H1 (cell line): ENCODE measurements around the gene ORC3.

ENCODE experiments used
- NRF1 ChIP-seq: IDR thresholded peaks from 2 replicates; pipeline ENCODE4 v1.6.1; 2011; ENCODE audit warnings: mild to moderate bottlenecking, low read depth, low read length, improper control_type of control experiment
- POLR2A ChIP-seq, 2 experiments: IDR thresholded peaks; 1 replicate in 1 of 2; 2 replicates in 1 of 2; pipeline ENCODE4 v1.6.1; 2011; ENCODE audit warnings: low read depth in 2 of 2, low read length in 2 of 2, mild to moderate bottlenecking in 2 of 2; ENCODE audit errors: control extremely low read depth in 1 of 2
- SP4 ChIP-seq: IDR thresholded peaks from 2 replicates; pipeline ENCODE4 v1.6.1; 2012; ENCODE audit warnings: low read length, inconsistent platforms
- TF ChIP-seq, protein P1 (sequence below): IDR thresholded peaks from 2 replicates; pipeline ENCODE4 v1.6.1; 2011; ENCODE audit warnings: low read length, improper control_type of control experiment
- TF ChIP-seq, protein P2 (sequence below), 3 experiments: IDR thresholded peaks; 1 replicate in 2 of 3; 2 replicates in 1 of 3; pipeline versions ENCODE4 v1.5.1 to v1.6.1; 2011; ENCODE audit warnings: low read length in 3 of 3, mild to moderate bottlenecking in 3 of 3, inconsistent platforms in 2 of 3, low read depth in 1 of 3, moderate library complexity in 1 of 3; ENCODE audit not compliant: insufficient read depth in 1 of 3; ENCODE audit errors: control extremely low read depth in 1 of 3

DNA sequence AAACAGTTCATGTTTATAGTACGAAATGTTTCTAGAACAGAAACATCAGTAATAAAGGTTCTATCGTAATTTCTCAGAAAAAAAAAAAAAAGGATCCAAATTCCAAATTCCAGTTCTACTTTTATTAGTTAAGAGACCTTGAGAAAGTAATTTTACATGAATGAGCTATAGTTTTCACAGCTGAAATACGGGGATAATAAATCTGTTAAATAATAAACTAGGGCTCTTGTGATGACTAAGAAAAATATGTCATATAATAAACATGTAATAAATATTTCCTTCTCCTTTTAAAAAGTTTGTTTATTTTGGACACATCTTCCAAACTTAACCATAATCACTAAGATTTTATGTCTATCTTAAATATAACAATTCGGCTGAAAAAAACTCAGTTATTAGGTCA, 17.9 kb upstream of the ORC3 start:
- TF ChIP-seq, protein P1, sequence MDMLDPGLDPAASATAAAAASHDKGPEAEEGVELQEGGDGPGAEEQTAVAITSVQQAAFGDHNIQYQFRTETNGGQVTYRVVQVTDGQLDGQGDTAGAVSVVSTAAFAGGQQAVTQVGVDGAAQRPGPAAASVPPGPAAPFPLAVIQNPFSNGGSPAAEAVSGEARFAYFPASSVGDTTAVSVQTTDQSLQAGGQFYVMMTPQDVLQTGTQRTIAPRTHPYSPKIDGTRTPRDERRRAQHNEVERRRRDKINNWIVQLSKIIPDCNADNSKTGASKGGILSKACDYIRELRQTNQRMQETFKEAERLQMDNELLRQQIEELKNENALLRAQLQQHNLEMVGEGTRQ: no peak
- TF ChIP-seq NRF1 (no peak), POLR2A (IDR thresholded peaks at IDR 0.05; ENCODE audit: control extremely low read depth in 1 of 2, low read depth in 2 of 2, low read length in 2 of 2) (no peak), SP4 (no peak)
- TF ChIP-seq, protein P2, sequence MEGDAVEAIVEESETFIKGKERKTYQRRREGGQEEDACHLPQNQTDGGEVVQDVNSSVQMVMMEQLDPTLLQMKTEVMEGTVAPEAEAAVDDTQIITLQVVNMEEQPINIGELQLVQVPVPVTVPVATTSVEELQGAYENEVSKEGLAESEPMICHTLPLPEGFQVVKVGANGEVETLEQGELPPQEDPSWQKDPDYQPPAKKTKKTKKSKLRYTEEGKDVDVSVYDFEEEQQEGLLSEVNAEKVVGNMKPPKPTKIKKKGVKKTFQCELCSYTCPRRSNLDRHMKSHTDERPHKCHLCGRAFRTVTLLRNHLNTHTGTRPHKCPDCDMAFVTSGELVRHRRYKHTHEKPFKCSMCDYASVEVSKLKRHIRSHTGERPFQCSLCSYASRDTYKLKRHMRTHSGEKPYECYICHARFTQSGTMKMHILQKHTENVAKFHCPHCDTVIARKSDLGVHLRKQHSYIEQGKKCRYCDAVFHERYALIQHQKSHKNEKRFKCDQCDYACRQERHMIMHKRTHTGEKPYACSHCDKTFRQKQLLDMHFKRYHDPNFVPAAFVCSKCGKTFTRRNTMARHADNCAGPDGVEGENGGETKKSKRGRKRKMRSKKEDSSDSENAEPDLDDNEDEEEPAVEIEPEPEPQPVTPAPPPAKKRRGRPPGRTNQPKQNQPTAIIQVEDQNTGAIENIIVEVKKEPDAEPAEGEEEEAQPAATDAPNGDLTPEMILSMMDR (IDR thresholded peaks at IDR 0.05; ENCODE audit: control extremely low read depth in 1 of 3, insufficient read depth in 1 of 3, low read depth in 1 of 3, low read length in 3 of 3): no peak
